Measurements from ENCODE around the gene MRGPRD. TPM values are rescaled to one million over a fixed set of nuclear protein-coding genes. Genes with fewer than 3 reads are reported as not detected.

MRGPRD gene
- total and polyA plus RNA-seq, 2 donors (not counting 1 experiment from before 2014, with no cell fraction given): not detected

DNA sequence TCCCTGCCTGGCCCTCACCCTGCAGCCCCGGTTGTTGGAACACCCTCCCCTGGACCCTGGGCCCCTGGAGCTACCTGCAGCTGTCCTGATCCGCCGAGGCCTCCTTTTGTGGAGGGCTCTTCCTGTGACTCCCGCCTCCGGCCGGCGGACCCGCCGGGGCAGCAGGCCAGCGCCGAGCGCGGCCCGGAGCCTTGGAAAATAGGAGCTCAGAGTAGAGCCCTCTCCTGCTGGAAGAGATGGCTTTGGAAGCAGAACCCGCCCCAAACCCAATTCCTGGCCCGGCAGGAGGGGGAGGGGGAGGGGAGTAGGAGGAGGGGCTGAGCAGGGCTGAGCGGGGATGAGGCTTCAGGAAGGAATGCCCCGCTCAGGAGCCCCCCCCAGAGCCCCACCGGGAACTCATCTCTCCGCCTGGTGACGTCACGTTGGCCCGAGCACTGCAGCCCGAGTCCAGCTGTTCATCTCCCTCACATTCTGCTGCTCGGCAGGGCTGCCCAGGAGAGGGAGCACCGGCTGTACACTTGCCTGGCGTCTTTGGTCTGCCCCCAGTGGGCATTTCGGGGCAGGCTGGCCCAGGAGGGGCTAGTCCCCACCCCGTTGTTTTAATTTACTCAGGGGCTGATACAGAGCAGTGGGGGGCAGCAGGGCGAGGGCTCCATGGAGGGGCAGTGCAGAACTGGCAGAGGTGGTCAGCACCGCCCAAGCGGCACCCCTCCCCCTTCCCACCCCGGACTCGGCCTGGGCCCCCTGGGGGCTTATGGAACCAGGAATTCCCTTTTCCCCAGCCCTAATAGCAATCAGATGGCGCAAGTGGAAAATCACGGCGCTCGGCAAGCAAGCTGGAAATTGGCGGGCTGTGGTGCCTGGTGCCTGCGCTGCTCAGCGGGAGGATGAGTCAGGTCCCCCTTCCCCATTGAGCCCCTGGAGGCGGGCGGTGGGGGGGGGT is 32.5 kb upstream of the MRGPRD start, which contains the start of gene MRGPRF:
Gene MRGPRF (minus strand): TSS at position 238 of the 943 bp plus-strand sequence. CDS start 3,345 bp downstream, outside the sequence.
- H3K36me3 ChIP-seq (ENCODE audit: control insufficient read depth, insufficient read depth, low read length): peaks cover 10% of the 10 kb centered on the region
- no peaks in the 10 kb centered on the region for H4K20me1 ChIP-seq (ENCODE audit: control insufficient read depth, extremely low read depth, insufficient read depth, low read length)
- peak; percentile 74 to 97 for DNase-seq (ENCODE audit: low read depth in 2 of 2)
- TF ChIP-seq, protein P1, sequence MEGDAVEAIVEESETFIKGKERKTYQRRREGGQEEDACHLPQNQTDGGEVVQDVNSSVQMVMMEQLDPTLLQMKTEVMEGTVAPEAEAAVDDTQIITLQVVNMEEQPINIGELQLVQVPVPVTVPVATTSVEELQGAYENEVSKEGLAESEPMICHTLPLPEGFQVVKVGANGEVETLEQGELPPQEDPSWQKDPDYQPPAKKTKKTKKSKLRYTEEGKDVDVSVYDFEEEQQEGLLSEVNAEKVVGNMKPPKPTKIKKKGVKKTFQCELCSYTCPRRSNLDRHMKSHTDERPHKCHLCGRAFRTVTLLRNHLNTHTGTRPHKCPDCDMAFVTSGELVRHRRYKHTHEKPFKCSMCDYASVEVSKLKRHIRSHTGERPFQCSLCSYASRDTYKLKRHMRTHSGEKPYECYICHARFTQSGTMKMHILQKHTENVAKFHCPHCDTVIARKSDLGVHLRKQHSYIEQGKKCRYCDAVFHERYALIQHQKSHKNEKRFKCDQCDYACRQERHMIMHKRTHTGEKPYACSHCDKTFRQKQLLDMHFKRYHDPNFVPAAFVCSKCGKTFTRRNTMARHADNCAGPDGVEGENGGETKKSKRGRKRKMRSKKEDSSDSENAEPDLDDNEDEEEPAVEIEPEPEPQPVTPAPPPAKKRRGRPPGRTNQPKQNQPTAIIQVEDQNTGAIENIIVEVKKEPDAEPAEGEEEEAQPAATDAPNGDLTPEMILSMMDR (conservative IDR thresholded peaks at IDR 0.05 in 1 of 2, IDR thresholded peaks at IDR 0.05 in 1 of 2; ENCODE audit: low read depth in 1 of 2, low read length in 2 of 2): peak; percentile 75 to 81
- TF ChIP-seq EZH2 (IDR thresholded peaks at IDR 0.05; ENCODE audit: low read length, missing control alignments): no peak
- H2AFZ ChIP-seq (ENCODE audit: low read length): no peak within 1 kb of the TSS
- H3K4me3 ChIP-seq (replicated peaks in 1 of 4; ENCODE audit: control extremely low read depth in 1 of 4, insufficient read depth in 1 of 4, low read depth in 3 of 4, low read length in 4 of 4): peak within 1 kb of the TSS; percentile 73 to 96 (median 88)
- peaks cover 31% of the 10 kb centered on the region for H3K4me1 ChIP-seq (ENCODE audit: control insufficient read depth, extremely low read depth, insufficient read depth, low read length)
- H3K27ac ChIP-seq (ENCODE audit: insufficient read depth, low read length): peak within 1 kb of the TSS; percentile 98
- H3K27me3 ChIP-seq (ENCODE audit: control insufficient read depth, insufficient read depth, low read length): no peaks in the 10 kb centered on the region
- H3K9me3 ChIP-seq (ENCODE audit: control insufficient read depth, insufficient read depth, low read depth, low read length): no peaks in the 10 kb centered on the region
- peaks cover 35% of the 10 kb centered on the region for H3K79me2 ChIP-seq (ENCODE audit: control insufficient read depth, insufficient read depth, low read length)
- peak within 1 kb of the TSS; percentile 98 for H3K4me2 ChIP-seq (ENCODE audit: extremely low read depth, insufficient read depth, low read length)
- H3K9ac ChIP-seq (ENCODE audit: insufficient read depth, low read length): peak within 1 kb of the TSS; percentile 89

DNA sequence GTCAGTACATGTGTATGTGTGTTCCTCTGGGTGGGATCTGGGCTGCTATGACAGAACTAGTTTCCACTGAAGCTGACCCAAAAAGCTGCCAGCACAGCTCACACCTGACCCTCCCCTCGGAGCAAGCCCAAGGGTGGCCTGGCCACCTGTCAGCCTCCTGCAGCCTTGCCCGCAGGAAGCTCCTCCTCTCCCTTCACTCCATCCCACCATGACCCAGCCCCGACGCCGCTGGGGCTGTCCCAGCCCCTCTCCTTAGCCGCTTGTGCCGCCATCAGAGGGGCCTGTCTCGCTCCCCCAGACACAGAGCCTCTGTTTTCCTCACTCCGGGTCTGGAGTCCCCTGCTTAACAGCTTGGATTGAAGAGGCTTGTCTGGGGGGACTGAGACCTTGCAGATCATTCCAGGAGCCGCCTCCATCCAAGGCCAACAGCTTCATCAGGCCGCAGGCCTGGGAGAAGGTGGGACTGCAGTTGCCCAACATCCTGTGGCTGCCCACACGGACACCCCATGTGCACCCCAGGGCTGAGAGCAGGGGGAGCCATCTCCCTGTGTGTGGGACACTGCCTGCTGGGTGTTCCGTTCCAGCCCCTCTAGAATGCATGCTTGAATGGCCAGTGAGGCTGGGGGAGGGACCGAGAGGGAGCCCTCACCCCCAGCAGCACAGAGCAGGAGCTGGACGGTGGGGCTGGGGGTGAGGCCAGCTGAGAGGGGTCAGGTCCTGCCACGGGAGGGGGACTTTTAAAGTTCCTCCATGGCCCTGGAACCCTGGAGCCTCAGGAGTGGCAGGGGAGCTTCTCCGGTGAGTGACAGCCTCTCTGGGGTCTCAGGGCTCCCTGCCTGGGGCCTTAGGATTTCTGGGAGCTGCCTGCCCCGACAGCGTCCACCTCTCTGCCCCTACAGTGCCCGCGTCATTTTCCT is 31.6 kb upstream of the MRGPRD start:
- peak overlapping the region; percentile 98 for H3K4me2 ChIP-seq (ENCODE audit: extremely low read depth, insufficient read depth, low read length)
- H3K36me3 ChIP-seq (ENCODE audit: control insufficient read depth, insufficient read depth, low read length): peaks cover 12% of the 10 kb centered on the region
- peaks cover 35% of the 10 kb centered on the region for H3K79me2 ChIP-seq (ENCODE audit: control insufficient read depth, insufficient read depth, low read length)
- no peak overlapping the region for H2AFZ ChIP-seq (ENCODE audit: low read length)
- TF ChIP-seq, protein P1 (conservative IDR thresholded peaks at IDR 0.05 in 1 of 2, IDR thresholded peaks at IDR 0.05 in 1 of 2; ENCODE audit: low read depth in 1 of 2, low read length in 2 of 2): peak in 1 of 2 donors; percentile 5
- no peak for TF ChIP-seq EZH2 (IDR thresholded peaks at IDR 0.05; ENCODE audit: low read length, missing control alignments)
- peak; percentile 26 to 71 for DNase-seq (ENCODE audit: low read depth in 2 of 2)
- H3K9me3 ChIP-seq (ENCODE audit: control insufficient read depth, insufficient read depth, low read depth, low read length): no peaks in the 10 kb centered on the region
- peaks cover 39% of the 10 kb centered on the region for H3K4me1 ChIP-seq (ENCODE audit: control insufficient read depth, extremely low read depth, insufficient read depth, low read length)
- no peaks in the 10 kb centered on the region for H4K20me1 ChIP-seq (ENCODE audit: control insufficient read depth, extremely low read depth, insufficient read depth, low read length)
- H3K4me3 ChIP-seq (replicated peaks in 1 of 4; ENCODE audit: control extremely low read depth in 1 of 4, insufficient read depth in 1 of 4, low read depth in 3 of 4, low read length in 4 of 4): peak overlapping the region; percentile 73 to 96 (median 88)
- H3K9ac ChIP-seq (ENCODE audit: insufficient read depth, low read length): peak overlapping the region; percentile 89
- H3K27ac ChIP-seq (ENCODE audit: insufficient read depth, low read length): peak overlapping the region; percentile 98
- H3K27me3 ChIP-seq (ENCODE audit: control insufficient read depth, insufficient read depth, low read length): no peaks in the 10 kb centered on the region

Measured in fibroblast of lung (primary cell).